Measurements from ENCODE around the gene GGA3. TPM values are rescaled to one million over a fixed set of nuclear protein-coding genes. Genes with fewer than 3 reads are reported as not detected.
"Not testable (repeated sequence)": the region's sequence is repeated elsewhere in the genome, so short reads cannot be mapped to it uniquely, and the experiment has no call there.

GGA3 gene
- total and polyA plus RNA-seq, 2 donors: 15.5 to 29.7 TPM

- peaks cover 6% of the 10 kb centered on the region for H3K36me3 ChIP-seq (ENCODE audit: insufficient read depth)
- WGBS: 80% methylated on average over 12 of the region's 12 CpGs
- H3K4me1 ChIP-seq (ENCODE audit: insufficient read depth): no peaks in the 10 kb centered on the region
- DNase-seq (ENCODE audit: extremely low spot score): no peak
- no peak overlapping the region for H3K4me3 ChIP-seq (ENCODE audit: low read depth, low read length)
- no peak overlapping the region for H3K27ac ChIP-seq (ENCODE audit: low read depth)
These were observed 24.0 kb downstream of the GGA3 start for GRCh38 chr17:75237100-75238014.

- WGBS: 95% methylated on average over 13 of the region's 13 CpGs
- Histone ChIP-seq H3K36me3 (ENCODE audit: insufficient read depth) (peaks cover 4% of the 10 kb centered on the region), H3K4me1 (ENCODE audit: insufficient read depth) (no peaks in the 10 kb centered on the region), H3K4me3 (ENCODE audit: low read depth, low read length) (no peak overlapping the region), H3K27ac (ENCODE audit: low read depth) (no peak overlapping the region)
- DNase-seq (ENCODE audit: extremely low spot score): no peak
These were observed 28.6 kb downstream of the GGA3 start for GRCh38 chr17:75232786-75233185.

- Histone ChIP-seq H3K36me3 (ENCODE audit: insufficient read depth) (peaks cover 4% of the 10 kb centered on the region), H3K27ac (ENCODE audit: low read depth) (no peak overlapping the region), H3K4me3 (ENCODE audit: low read depth, low read length) (no peak overlapping the region), H3K4me1 (ENCODE audit: insufficient read depth) (no peaks in the 10 kb centered on the region)
- DNase-seq (ENCODE audit: extremely low spot score): no peak
- WGBS: 91% methylated on average over 18 of the region's 18 CpGs
These were observed 29.5 kb downstream of the GGA3 start for GRCh38 chr17:75231741-75232464.

GRCh38 chr17:75231071-75231470, 30.3 kb downstream of the GGA3 start:
- WGBS: 95% methylated on average over 8 of the region's 8 CpGs
- H3K36me3 ChIP-seq (ENCODE audit: insufficient read depth): peaks cover 4% of the 10 kb centered on the region
- no peak overlapping the region for H3K27ac ChIP-seq (ENCODE audit: low read depth)
- DNase-seq (ENCODE audit: extremely low spot score): no peak
- no peaks in the 10 kb centered on the region for H3K4me1 ChIP-seq (ENCODE audit: insufficient read depth)
- no peak overlapping the region for H3K4me3 ChIP-seq (ENCODE audit: low read depth, low read length)

GRCh38 chr17:75228847-75229246, 32.6 kb downstream of the GGA3 start:
- Histone ChIP-seq H3K4me3 (ENCODE audit: low read depth, low read length) (no peak overlapping the region), H3K36me3 (ENCODE audit: insufficient read depth) (peaks cover 10% of the 10 kb centered on the region), H3K4me1 (ENCODE audit: insufficient read depth) (no peaks in the 10 kb centered on the region), H3K27ac (ENCODE audit: low read depth) (no peak overlapping the region)
- WGBS: 80% methylated on average over 4 of the region's 4 CpGs
- no peak for DNase-seq (ENCODE audit: extremely low spot score)

GRCh38 chr17:75228305-75228704, 33.1 kb downstream of the GGA3 start:
- Histone ChIP-seq H3K4me3 (ENCODE audit: low read depth, low read length) (no peak overlapping the region), H3K36me3 (ENCODE audit: insufficient read depth) (peaks cover 10% of the 10 kb centered on the region), H3K4me1 (ENCODE audit: insufficient read depth) (no peaks in the 10 kb centered on the region), H3K27ac (ENCODE audit: low read depth) (no peak overlapping the region)
- DNase-seq (ENCODE audit: extremely low spot score): no peak
- 53% methylated on average over 2 of the region's 2 CpGs for WGBS

- Histone ChIP-seq H3K27ac (ENCODE audit: low read depth) (no peak overlapping the region), H3K4me1 (ENCODE audit: insufficient read depth) (no peaks in the 10 kb centered on the region), H3K36me3 (ENCODE audit: insufficient read depth) (peaks cover 9% of the 10 kb centered on the region), H3K4me3 (ENCODE audit: low read depth, low read length) (no peak overlapping the region)
- no peak for DNase-seq (ENCODE audit: extremely low spot score)
- 87% methylated on average over 5 of the region's 5 CpGs for WGBS
These were observed 33.7 kb downstream of the GGA3 start for GRCh38 chr17:75227729-75228128.

GRCh38 chr17:75225016-75225415, 36.4 kb downstream of the GGA3 start:
- WGBS: 79% methylated on average over 14 of the region's 14 CpGs
- peaks cover 9% of the 10 kb centered on the region for H3K36me3 ChIP-seq (ENCODE audit: insufficient read depth)

GRCh38 chr17:75219815-75220214, 41.6 kb downstream of the GGA3 start:
- DNase-seq (ENCODE audit: extremely low spot score): no peak
- 96% methylated on average over 3 of the region's 3 CpGs for WGBS
- H3K4me1 ChIP-seq (ENCODE audit: insufficient read depth): no peaks in the 10 kb centered on the region
- H3K4me3 ChIP-seq (ENCODE audit: low read depth, low read length): no peak overlapping the region
- no peak overlapping the region for H3K27ac ChIP-seq (ENCODE audit: low read depth)
- peaks cover 7% of the 10 kb centered on the region for H3K36me3 ChIP-seq (ENCODE audit: insufficient read depth)

More at GRCh38 chr17:75225016-75225415, 36.4 kb downstream of the GGA3 start:
- Histone ChIP-seq H3K4me1 (ENCODE audit: insufficient read depth) (no peaks in the 10 kb centered on the region), H3K4me3 (ENCODE audit: low read depth, low read length) (no peak overlapping the region), H3K27ac (ENCODE audit: low read depth) (no peak overlapping the region)
- no peak for DNase-seq (ENCODE audit: extremely low spot score)

GRCh38 chr17:75218131-75218530, 43.3 kb downstream of the GGA3 start:
- Histone ChIP-seq H3K36me3 (ENCODE audit: insufficient read depth) (peaks cover 15% of the 10 kb centered on the region), H3K4me1 (ENCODE audit: insufficient read depth) (no peaks in the 10 kb centered on the region), H3K4me3 (ENCODE audit: low read depth, low read length) (no peak overlapping the region), H3K27ac (ENCODE audit: low read depth) (no peak overlapping the region)
- WGBS: 92% methylated on average over 6 of the region's 6 CpGs
- DNase-seq (ENCODE audit: extremely low spot score): no peak

- WGBS: 82% methylated on average over 3 of the region's 3 CpGs
- DNase-seq (ENCODE audit: extremely low spot score): no peak
- H3K27ac ChIP-seq (ENCODE audit: low read depth): no peak overlapping the region
These were observed 52.3 kb downstream of the GGA3 start for GRCh38 chr17:75209061-75209460.

GRCh38 chr17:75208161-75208560, 53.2 kb downstream of the GGA3 start:
- no peak for DNase-seq (ENCODE audit: extremely low spot score)
- peaks cover 2% of the 10 kb centered on the region for H3K36me3 ChIP-seq (ENCODE audit: insufficient read depth)
- no peak overlapping the region for H3K27ac ChIP-seq (ENCODE audit: low read depth)
- WGBS: 93% methylated on average over 9 of the region's 9 CpGs
- no peak overlapping the region for H3K4me3 ChIP-seq (ENCODE audit: low read depth, low read length)
- H3K4me1 ChIP-seq (ENCODE audit: insufficient read depth): no peaks in the 10 kb centered on the region

More at GRCh38 chr17:75209061-75209460, 52.3 kb downstream of the GGA3 start:
- Histone ChIP-seq H3K4me1 (ENCODE audit: insufficient read depth) (no peaks in the 10 kb centered on the region), H3K36me3 (ENCODE audit: insufficient read depth) (peaks cover 5% of the 10 kb centered on the region), H3K4me3 (ENCODE audit: low read depth, low read length) (no peak overlapping the region)

- H3K4me3 ChIP-seq (ENCODE audit: low read depth, low read length): no peak overlapping the region
- H3K27ac ChIP-seq (ENCODE audit: low read depth): no peak overlapping the region
- peaks cover 2% of the 10 kb centered on the region for H3K36me3 ChIP-seq (ENCODE audit: insufficient read depth)
- no peak for DNase-seq (ENCODE audit: extremely low spot score)
- WGBS: 82% methylated on average over 12 of the region's 12 CpGs
- H3K4me1 ChIP-seq (ENCODE audit: insufficient read depth): no peaks in the 10 kb centered on the region
These were observed 53.6 kb downstream of the GGA3 start for GRCh38 chr17:75207760-75208159.

- not testable (repeated sequence) for DNase-seq (ENCODE audit: extremely low spot score); H3K4me1 ChIP-seq (ENCODE audit: insufficient read depth); H3K27ac ChIP-seq (ENCODE audit: low read depth); H3K36me3 ChIP-seq (ENCODE audit: insufficient read depth); H3K4me3 ChIP-seq (ENCODE audit: low read depth, low read length)
- WGBS: 88% methylated on average over 8 of the region's 8 CpGs
These were observed 54.4 kb downstream of the GGA3 start for GRCh38 chr17:75207050-75207407.
